HG03521 (cell line): Measurements from ENCODE around the gene SLC9A7.

ENCODE experiments used
- ATAC-seq: cut with Tn5 transposase; IDR thresholded peaks from one replicate; pipeline ENCODE4 v1.9.1; 2021; ENCODE audit warnings: mild to moderate bottlenecking, moderate library complexity; ENCODE audit not compliant: unreplicated experiment

The SLC9A7 gene

GRCh38 chrX:46707274-46707965, 51.5 kb downstream of the SLC9A7 start:
- no peak for ATAC-seq

GRCh38 chrX:46704767-46705386, 54.0 kb downstream of the SLC9A7 start:
- peak; percentile 89 for ATAC-seq

- ATAC-seq, result no peak
Measured at GRCh38 chrX:46703980-46704379, 54.9 kb downstream of the SLC9A7 start.

DNA sequence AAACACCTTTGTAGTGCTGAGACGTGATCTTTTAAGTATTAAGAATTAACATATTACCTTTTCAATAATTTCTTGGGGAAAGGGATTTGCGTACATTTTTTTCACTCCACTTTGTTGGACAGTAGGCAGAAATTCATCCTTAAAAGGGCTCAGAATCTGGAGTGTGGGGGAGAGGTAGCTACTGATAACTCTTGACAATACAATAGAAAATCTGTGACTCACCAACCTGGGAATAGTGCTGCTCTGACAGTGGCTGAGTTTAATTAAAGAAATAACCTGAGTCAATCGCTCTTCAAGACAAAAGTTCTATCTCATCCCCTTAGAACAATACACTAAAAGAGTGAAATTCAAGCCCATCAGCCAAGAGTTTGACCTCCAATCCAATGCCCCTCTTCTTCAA, 60.2 kb downstream of the SLC9A7 start:
- no peak for ATAC-seq

DNA sequence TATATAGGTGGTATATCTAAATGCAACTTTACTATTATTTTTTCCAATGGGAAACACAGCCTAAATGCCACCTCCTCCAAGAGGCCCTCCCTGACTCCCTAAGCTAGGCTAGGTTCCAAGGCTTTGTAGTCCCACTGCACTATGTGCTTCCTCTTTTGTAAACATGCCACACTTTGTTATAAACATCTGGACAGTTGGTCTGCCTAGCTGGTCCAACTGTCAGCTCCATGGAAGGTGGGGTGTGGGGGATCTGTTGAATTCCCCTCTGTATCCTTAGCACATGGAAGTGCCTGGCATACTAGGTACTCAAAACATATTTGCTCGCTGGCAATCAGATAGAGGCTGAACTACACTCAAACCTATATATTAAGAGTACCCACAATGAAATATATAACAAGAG, 63.4 kb downstream of the SLC9A7 start:
- no peak for ATAC-seq

- ATAC-seq, result no peak
Measured at GRCh38 chrX:46694549-46694948, 64.4 kb downstream of the SLC9A7 start.

DNA sequence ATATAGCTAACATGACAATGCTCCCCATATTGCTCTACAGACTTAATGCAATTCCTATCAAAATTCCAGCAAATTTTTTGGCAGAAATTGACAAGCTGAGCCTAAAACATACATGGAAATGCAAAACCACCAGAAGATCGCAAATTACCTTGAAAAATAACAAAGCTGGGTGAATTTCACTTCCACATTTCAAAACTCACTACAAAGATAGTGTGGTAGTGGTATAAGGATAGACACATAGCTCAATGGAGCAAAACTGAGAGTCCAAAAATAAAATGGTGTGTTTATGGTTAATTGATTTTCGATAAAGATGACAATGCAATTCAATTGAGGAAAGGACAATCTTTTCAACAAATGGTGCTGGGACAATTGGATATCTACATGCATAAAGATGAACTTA, 65.8 kb downstream of the SLC9A7 start:
- no peak for ATAC-seq

- no peak for ATAC-seq
Measured at GRCh38 chrX:46690818-46691217, 68.1 kb downstream of the SLC9A7 start.

GRCh38 chrX:46687619-46688018, 71.3 kb downstream of the SLC9A7 start:
- ATAC-seq, result no peak

DNA sequence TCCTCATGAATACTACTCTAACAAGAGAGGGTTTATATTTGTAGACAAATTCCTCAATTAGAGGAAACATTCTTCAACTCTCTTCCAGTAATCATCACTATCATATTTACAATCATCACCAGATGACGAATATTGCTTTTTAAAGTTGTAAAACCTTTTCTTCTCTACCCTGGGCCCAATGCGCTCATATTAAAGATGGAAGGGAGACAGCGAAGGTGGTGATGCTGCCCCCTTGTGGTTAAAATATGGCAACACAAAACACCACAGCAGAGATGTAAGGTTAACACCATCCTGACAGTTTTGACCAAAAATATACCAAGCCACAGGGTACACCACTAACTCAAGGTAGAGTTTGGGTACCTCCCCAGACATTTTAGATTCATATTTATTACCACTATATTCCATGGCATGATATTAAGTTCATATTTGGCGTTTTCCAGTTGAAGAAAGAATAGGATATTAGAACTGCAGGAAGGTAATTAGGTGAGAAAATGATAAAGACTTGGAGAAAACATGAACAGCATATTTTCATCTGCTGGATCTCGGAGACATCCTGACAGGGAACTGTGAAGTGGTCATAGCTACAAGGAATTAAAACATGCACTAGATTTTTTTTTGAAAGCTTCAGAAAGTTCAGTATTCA, 72.8 kb downstream of the SLC9A7 start:
- no peak for ATAC-seq

GRCh38 chrX:46683048-46683447, 75.9 kb downstream of the SLC9A7 start:
- ATAC-seq, result no peak

- no peak for ATAC-seq
Measured at GRCh38 chrX:46681849-46682248, 77.1 kb downstream of the SLC9A7 start.

DNA sequence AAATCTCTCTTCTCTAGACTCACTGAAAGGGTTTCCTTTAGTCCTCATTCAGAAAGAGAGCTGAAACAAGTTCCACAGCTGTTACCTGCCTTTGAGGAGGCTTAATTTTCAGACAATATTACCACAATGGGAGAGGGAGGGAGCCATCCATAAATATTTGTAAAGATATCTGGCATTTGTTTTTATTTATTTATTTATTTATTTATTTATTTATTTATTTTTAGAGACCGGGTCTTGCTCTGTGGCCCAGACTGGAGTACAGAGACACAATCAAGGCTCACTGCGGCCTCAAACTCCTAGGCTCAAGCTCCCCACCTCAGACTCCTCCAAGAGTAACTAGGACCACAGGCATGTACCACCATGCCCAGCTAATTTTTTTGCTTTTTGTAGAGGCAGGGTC, 80.7 kb downstream of the SLC9A7 start:
- no peak for ATAC-seq

DNA sequence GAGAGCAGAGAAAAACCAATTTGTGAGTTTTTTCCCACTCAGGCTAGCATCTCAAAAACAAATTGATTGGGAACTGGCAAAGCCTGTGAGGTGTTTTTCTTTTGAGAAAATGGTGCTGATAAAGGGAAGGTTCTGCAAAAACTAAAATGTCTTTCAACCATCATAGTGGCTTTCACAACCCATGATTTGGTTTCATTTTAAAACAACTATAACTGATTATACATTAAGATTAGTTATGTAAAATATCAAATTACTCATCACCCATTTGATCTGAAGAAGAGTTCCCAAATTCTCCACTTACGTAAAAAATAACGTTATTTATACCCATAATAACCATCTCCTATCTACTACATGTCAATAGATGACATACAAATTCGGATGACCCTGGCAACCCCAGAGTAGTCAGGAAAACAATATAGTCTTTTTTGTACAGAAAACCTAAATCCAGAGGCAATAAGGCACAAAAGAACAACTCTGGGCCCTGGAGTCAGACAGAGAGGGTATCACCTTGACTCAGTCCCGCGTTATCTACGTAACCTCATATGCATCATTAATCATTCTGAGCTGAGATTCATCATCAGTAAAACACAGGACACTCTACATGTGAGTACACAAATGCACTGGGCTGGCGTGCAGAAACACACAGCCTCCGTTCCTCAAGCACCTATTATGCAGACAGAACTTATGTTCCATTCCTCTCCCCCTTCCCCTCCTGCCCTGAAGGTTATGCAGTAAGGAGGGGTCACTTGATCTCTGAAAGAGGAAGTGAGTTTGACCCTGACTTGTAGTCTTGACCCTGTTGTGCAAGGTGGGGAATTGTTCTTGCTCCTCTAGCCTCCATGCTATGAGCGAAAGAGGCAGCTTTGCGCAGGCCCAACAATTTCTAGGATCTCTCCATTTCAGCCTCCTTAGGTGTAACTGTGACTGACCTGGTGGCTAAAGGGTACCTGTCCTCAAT, 82.2 kb downstream of the SLC9A7 start:
- no peak for ATAC-seq

- no peak for ATAC-seq
Measured at GRCh38 chrX:46673620-46674359, 85.1 kb downstream of the SLC9A7 start.

DNA sequence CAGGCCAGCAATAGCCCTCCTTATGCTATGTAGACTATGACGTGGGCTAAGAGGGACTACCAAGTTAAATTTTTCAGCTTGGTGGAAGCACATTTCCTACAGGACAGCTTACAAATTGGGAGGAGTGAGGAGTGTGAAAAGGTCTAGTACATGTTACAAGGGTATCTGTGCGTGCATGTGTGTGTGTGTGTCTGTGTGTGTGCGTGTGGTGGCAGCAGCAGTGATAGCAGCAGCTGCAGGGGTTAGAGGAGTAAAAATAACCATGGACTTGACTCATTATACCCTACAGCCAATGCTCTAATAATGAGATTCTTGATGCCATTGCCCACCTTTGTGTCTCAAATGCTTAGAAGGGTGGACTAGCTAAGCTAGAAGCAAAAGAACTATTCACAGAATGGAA, 88.6 kb downstream of the SLC9A7 start:
- no peak for ATAC-seq

- no peak for ATAC-seq
Measured at GRCh38 chrX:46666831-46667230, 92.1 kb downstream of the SLC9A7 start.

DNA sequence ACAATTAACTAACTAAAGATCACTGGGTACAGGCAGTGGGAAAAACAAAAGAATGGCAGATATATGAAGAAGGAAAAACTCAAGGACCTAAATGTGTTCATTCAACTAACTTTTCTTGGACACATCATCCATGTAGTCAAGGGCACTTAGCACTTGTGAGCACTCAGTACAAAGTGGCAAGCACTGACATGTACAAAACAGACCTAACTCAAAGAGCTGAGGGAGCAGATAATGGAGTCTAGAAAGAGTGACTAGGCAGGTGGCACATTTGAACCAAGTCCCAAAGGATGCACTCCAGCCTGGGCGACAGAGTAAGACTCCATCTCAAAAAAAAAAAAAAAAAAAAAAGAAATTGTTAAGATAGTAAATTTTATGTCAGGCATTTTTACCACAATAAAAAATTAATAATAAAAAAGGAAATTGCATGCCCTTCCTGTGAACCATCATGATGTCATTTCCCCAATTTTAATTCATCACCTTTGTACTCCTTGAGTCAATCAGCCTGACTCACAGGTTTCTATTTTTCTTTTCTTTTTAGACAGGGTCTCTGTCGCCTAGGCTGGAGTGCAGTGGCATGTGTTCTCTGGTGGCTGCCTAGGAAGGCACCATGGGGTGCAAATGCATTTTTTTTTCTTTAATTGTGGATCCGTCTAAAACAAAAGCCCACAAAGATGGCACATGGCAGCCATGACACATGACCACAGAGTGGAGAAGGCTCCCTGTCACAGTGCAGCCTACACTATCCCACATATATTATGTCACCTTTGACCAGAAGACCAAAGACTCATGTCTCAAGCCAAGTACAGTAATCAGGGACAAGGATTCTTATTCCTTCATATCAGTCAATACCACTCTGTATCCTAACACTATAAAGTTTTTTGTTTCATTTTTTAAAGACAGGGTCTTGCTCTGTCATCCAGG, 93.4 kb downstream of the SLC9A7 start:
- no peak for ATAC-seq

GRCh38 chrX:46662188-46662958, 96.5 kb downstream of the SLC9A7 start:
- ATAC-seq, result no peak
